Astrocyte (in vitro differentiated cells and primary cell): Measurements from ENCODE around the gene ECE2.

Experiments
- EZH2 ChIP-seq: IDR thresholded peaks from 2 replicates; pipeline ENCODE4 v1.6.1; 2012; ENCODE audit warnings: mild to moderate bottlenecking, low read length, inconsistent platforms; ENCODE audit not compliant: insufficient read depth
- TF ChIP-seq, protein P1 (sequence below): IDR thresholded peaks from 2 replicates; pipeline ENCODE4 v1.5.1; 2011; ENCODE audit warnings: low read depth, mild to moderate bottlenecking, inconsistent platforms, low read length, moderate library complexity; ENCODE audit not compliant: insufficient read depth

GRCh38 chr3:184298759-184299487 lies 23.1 kb downstream of the ECE2 start, which contains the start of gene PSMD2:
- TF ChIP-seq, protein P1, sequence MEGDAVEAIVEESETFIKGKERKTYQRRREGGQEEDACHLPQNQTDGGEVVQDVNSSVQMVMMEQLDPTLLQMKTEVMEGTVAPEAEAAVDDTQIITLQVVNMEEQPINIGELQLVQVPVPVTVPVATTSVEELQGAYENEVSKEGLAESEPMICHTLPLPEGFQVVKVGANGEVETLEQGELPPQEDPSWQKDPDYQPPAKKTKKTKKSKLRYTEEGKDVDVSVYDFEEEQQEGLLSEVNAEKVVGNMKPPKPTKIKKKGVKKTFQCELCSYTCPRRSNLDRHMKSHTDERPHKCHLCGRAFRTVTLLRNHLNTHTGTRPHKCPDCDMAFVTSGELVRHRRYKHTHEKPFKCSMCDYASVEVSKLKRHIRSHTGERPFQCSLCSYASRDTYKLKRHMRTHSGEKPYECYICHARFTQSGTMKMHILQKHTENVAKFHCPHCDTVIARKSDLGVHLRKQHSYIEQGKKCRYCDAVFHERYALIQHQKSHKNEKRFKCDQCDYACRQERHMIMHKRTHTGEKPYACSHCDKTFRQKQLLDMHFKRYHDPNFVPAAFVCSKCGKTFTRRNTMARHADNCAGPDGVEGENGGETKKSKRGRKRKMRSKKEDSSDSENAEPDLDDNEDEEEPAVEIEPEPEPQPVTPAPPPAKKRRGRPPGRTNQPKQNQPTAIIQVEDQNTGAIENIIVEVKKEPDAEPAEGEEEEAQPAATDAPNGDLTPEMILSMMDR: no peak
- TF ChIP-seq EZH2: no peak
